Stimulated activated memory B cell treated with anti-CD40 and anti-IgM and Interleukin-4, amounts not matched to agents 10 μg/mL and 1 μg/mL and 100 μg/mL, for 72 hours (primary cell): ENCODE data around the gene APBA2.
"Not testable (repeated sequence)": the region's sequence is repeated elsewhere in the genome, so short reads cannot be mapped to it uniquely, and the experiment has no call there.

Experiments used
- ATAC-seq: fragments of 150-1000 bp; cut with Tn5 transposase; 2 replicates; pipeline ENCODE4 v1.10.0; 2021
- H3K27ac Mint-ChIP-seq: one replicate; pipeline ENCODE4 v1.8.0; 2022; ENCODE audit warnings: mild to moderate bottlenecking, mixed read lengths
- H3K27me3 Mint-ChIP-seq: one replicate; pipeline ENCODE4 v1.8.0; 2022; ENCODE audit warnings: mixed read lengths
- H3K36me3 Mint-ChIP-seq: one replicate; pipeline ENCODE4 v1.8.0; 2022; ENCODE audit warnings: mixed read lengths
- H3K4me1 Mint-ChIP-seq: one replicate; pipeline ENCODE4 v1.8.0; 2022; ENCODE audit warnings: mixed read lengths
- H3K4me3 Mint-ChIP-seq: one replicate; pipeline ENCODE4 v1.8.0; 2022; ENCODE audit warnings: mild to moderate bottlenecking, moderate library complexity, mixed read lengths
- H3K9me3 Mint-ChIP-seq: one replicate; pipeline ENCODE4 v1.8.0; 2022; ENCODE audit warnings: mixed read lengths

Gene APBA2

DNA sequence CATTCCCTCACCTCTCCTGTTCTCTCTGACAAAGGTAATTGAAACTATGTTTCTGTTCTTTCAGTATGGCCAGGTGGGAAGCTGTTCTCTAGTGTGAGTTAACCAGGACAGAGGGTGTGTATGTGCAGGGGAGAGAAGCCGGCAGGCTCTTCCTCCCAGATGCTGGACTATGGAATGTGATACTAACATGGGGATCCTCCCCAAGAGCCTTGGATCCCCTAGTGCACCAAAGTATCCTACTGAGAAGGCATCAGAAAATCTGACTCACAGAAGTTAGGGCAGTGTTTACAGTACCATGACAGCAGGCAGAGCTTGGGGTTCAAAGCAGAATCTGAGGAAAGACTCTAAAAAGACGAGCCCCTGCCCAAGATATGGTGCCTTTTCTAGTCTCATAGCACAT, 123.1 kb downstream of the APBA2 start:
- no peaks in the 10 kb centered on the region for H3K4me1 Mint-ChIP-seq
- no peak overlapping the region for H3K27ac Mint-ChIP-seq
- H3K9me3 Mint-ChIP-seq = peaks cover 8% of the 10 kb centered on the region
- H3K36me3 Mint-ChIP-seq = no peaks in the 10 kb centered on the region
- peak; percentile 31 for ATAC-seq
- no peak overlapping the region for H3K4me3 Mint-ChIP-seq
- no peaks in the 10 kb centered on the region for H3K27me3 Mint-ChIP-seq

- no peaks in the 10 kb centered on the region for H3K4me1 Mint-ChIP-seq
- H3K27ac Mint-ChIP-seq = no peak overlapping the region
- no peaks in the 10 kb centered on the region for H3K27me3 Mint-ChIP-seq
- peaks cover 3% of the 10 kb centered on the region for H3K9me3 Mint-ChIP-seq
- H3K36me3 Mint-ChIP-seq = no peaks in the 10 kb centered on the region
- no peak overlapping the region for H3K4me3 Mint-ChIP-seq
- no peak for ATAC-seq
Measured at GRCh38 chr15:29012097-29012496, 126.3 kb downstream of the APBA2 start.

DNA sequence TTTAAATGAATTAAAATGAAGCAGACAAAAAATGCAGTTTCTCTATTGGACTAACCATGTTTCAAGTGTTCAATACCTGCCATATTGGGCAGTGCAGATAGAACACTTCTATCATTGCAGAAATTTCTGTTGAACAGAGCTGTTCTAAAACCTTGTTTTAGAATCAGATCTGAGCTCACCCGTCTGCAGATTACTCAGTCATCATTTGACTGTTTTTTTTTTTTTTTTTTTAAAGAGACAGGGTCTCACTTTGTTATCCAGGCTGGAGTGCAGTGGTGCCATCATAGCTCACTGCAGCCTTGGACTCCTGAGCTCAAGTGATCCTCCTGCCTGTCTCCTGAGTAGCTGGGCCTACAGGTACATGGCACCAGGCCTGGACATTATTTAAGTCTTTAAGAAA, 128.7 kb downstream of the APBA2 start:
- Mint-ChIP-seq H3K4me1 (no peaks in the 10 kb centered on the region), H3K4me3 (no peak overlapping the region), H3K9me3 (no peaks in the 10 kb centered on the region), H3K27ac (no peak overlapping the region), H3K27me3 (no peaks in the 10 kb centered on the region), H3K36me3 (no peaks in the 10 kb centered on the region)
- ATAC-seq = no peak

GRCh38 chr15:29016518-29016917, 130.7 kb downstream of the APBA2 start:
- ATAC-seq = no peak
- H3K4me3 Mint-ChIP-seq = no peak overlapping the region
- H3K4me1 Mint-ChIP-seq = no peaks in the 10 kb centered on the region
- no peaks in the 10 kb centered on the region for H3K36me3 Mint-ChIP-seq
- no peaks in the 10 kb centered on the region for H3K27me3 Mint-ChIP-seq
- no peak overlapping the region for H3K27ac Mint-ChIP-seq
- H3K9me3 Mint-ChIP-seq = no peaks in the 10 kb centered on the region

DNA sequence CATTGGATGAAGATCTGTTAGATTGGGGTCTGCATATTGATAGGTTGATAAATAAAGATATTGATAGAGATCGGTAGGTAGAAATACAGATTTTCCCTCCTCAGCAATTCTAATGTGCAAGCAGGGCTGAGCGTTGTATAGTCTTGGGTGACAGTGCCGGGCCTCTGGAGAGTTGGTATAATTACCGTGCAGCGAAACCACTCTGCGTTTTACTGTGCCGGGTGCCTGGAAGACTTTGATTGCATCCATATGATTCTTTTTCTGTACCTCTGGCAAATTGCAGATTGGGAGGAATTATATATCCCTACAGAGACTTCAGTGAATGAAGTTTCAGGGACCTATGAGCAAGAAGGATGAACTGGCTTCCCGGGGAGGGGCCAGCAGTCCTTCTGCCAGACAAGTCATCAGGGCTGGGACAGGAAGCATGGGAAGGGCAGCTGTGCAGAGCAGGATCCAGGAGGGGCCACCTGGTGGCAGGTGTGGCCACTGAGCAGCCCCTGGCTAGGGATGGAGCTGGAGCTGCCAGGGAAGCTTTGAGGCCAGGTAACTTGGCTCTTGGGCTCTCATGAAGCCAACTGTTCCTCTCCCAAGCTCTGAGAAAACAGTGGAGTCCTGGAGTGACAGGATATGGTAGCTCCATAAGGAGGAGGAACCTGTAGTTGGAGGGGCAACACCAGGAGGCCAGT, 132.5 kb downstream of the APBA2 start:
- Mint-ChIP-seq H3K9me3 (no peaks in the 10 kb centered on the region), H3K4me3 (no peak overlapping the region), H3K27me3 (no peaks in the 10 kb centered on the region), H3K4me1 (no peaks in the 10 kb centered on the region), H3K27ac (no peak overlapping the region), H3K36me3 (no peaks in the 10 kb centered on the region)
- ATAC-seq = no peak

DNA sequence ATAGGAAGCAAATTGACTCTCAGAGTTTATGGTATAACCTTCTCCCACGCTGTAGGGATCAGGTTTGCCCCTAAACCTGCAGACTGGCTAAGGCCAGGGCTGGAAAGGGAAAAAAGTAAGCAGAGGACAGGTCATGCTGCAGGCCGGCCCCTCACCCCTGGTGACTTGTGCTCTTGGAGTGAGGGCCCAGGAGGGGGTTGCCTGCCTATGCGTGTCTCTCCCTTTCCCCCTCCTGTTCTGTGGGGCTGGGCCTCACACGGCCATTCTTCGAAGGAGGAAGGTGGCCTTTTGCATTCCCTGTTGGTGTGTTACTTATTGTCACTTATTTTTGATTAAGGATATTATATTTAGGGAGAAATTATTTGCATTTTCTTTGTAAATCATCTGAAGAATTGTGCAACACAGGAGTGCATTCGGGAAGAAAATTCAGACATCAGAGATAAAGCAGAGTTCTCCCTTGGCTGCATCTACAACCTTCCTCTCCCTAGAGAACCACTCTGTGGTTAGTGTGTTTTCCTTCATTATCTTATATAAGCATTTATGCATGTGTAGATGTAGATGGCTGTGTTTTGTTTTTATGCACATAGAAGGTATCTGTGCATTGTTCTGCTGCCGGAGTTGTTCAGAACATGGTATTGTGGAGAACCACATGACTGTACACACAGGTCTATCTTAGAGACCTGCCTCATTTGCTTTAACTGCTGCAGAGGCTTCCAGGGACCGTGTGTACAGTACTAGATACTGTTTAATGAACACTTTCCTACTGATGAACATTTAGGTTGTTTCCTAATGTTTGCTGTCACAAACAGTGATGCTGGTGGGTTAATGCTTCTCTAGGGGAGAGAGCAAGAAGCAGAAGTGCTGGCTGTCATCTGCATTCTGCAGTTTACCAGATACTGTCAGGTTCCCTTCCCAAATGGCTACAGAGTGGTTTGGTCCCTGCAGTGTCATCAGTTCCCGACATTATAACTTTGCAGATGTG, 133.5 kb downstream of the APBA2 start:
- Mint-ChIP-seq H3K4me3 (no peak overlapping the region), H3K27ac (no peak overlapping the region), H3K9me3 (no peaks in the 10 kb centered on the region), H3K36me3 (no peaks in the 10 kb centered on the region), H3K4me1 (no peaks in the 10 kb centered on the region), H3K27me3 (no peaks in the 10 kb centered on the region)
- no peak for ATAC-seq

DNA sequence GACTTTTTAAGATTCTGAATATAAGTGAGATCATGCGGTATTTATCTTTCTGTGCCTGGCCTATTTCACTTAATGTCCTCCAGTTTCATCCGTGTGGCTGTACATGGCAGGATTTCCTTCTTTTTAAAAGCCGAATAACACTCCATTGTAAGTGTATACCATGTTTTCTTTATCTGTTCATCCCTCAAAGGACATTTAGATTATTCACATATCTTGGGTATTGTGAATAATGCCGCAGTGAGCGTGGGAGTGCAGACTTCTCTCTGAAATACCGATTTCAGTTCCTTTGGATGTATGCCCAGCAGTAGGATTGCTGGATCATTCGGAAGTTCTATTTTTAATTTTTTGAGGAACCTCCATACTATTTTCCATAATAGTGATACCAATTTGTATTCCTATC, 136.1 kb downstream of the APBA2 start:
- Mint-ChIP-seq H3K9me3 (no peaks in the 10 kb centered on the region), H3K4me1 (no peaks in the 10 kb centered on the region), H3K4me3 (no peak overlapping the region), H3K27ac (no peak overlapping the region), H3K36me3 (no peaks in the 10 kb centered on the region), H3K27me3 (no peaks in the 10 kb centered on the region)
- ATAC-seq = no peak

DNA sequence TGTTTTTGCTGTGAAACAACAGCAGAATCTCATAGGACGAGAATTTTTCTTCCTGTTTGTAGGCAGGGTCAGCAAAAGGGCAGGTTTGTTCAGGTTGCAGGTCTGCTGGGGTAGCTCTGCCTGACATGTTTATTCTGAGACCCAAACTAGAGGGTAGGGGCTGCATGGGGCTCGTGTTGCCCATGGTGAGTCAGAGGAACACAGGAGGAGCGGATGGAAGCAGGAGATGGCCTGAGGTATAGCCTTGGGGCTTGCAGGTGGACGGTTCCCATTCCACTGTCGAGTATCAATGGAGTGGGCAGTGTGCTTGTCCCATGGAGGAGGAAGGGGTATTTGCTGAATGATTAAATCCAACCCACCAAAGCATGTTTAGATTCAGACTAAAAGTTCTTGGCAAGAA, 138.9 kb downstream of the APBA2 start:
- no peaks in the 10 kb centered on the region for H3K36me3 Mint-ChIP-seq
- H3K4me1 Mint-ChIP-seq = no peaks in the 10 kb centered on the region
- no peaks in the 10 kb centered on the region for H3K9me3 Mint-ChIP-seq
- no peaks in the 10 kb centered on the region for H3K27me3 Mint-ChIP-seq
- ATAC-seq = no peak
- H3K27ac Mint-ChIP-seq = no peak overlapping the region
- no peak overlapping the region for H3K4me3 Mint-ChIP-seq

GRCh38 chr15:29025411-29025810, 139.6 kb downstream of the APBA2 start:
- not testable (repeated sequence) for H3K27me3 Mint-ChIP-seq, H3K4me3 Mint-ChIP-seq, H3K4me1 Mint-ChIP-seq

GRCh38 chr15:29028158-29028557, 142.4 kb downstream of the APBA2 start:
- not testable (repeated sequence) for H3K27me3 Mint-ChIP-seq, H3K9me3 Mint-ChIP-seq, H3K4me1 Mint-ChIP-seq, H3K27ac Mint-ChIP-seq, ATAC-seq, H3K36me3 Mint-ChIP-seq, H3K4me3 Mint-ChIP-seq

More at GRCh38 chr15:29025411-29025810, 139.6 kb downstream of the APBA2 start:
- not testable (repeated sequence) for ATAC-seq, H3K27ac Mint-ChIP-seq, H3K36me3 Mint-ChIP-seq, H3K9me3 Mint-ChIP-seq

- Mint-ChIP-seq H3K4me3 (no peak overlapping the region), H3K27ac (no peak overlapping the region)
- no peak for ATAC-seq
Measured at GRCh38 chr15:29029651-29030195, 143.9 kb downstream of the APBA2 start.

DNA sequence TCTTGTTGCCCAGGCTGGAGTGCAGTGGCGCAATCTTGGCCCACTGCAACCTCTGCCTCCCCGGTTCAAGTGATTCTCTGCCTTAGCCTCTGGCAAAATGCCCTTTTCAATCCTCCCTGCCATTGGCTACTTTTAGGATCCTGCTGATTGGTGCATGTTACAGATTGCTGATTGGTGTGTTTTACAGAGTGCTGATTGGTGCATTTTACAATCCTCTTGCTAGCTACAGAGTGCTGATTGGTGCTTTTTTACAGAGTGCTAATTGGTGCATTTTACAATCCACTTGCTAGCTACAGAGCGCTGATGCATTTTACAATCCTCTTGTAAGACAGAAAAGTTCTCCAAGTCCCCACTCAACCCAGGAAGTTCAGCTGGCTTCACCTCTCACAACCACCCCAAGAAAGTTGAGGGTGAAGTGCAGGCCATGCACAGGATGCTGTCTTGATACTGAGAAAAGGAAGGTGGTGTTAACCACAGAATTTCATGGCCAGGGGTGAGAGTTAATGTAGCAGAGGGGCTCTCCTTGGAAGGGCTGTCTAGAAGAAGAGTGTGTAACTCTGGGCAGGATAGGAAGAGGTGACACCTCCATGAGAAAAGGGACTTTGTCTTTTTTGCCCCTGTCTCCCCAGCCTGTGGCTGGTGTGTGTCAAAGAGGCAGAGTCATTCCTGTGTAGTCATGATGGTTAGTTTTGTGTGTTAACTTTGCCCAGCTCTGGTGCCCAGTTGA, 145.9 kb downstream of the APBA2 start:
- no peaks in the 10 kb centered on the region for H3K36me3 Mint-ChIP-seq

More at GRCh38 chr15:29029651-29030195, 143.9 kb downstream of the APBA2 start:
- Mint-ChIP-seq H3K9me3 (no peaks in the 10 kb centered on the region), H3K27me3 (no peaks in the 10 kb centered on the region), H3K4me1 (no peaks in the 10 kb centered on the region), H3K36me3 (no peaks in the 10 kb centered on the region)

GRCh38 chr15:29032229-29032625, 146.5 kb downstream of the APBA2 start:
- Mint-ChIP-seq H3K36me3 (no peaks in the 10 kb centered on the region), H3K4me3 (no peak overlapping the region), H3K4me1 (no peaks in the 10 kb centered on the region), H3K27ac (no peak overlapping the region), H3K27me3 (no peaks in the 10 kb centered on the region), H3K9me3 (no peaks in the 10 kb centered on the region)
- no peak for ATAC-seq

More for the DNA sequence above, 145.9 kb downstream of the APBA2 start:
- no peaks in the 10 kb centered on the region for H3K4me1 Mint-ChIP-seq
- H3K27me3 Mint-ChIP-seq = no peaks in the 10 kb centered on the region
- ATAC-seq = no peak
- H3K4me3 Mint-ChIP-seq = no peak overlapping the region
- H3K9me3 Mint-ChIP-seq = no peaks in the 10 kb centered on the region
- no peak overlapping the region for H3K27ac Mint-ChIP-seq

DNA sequence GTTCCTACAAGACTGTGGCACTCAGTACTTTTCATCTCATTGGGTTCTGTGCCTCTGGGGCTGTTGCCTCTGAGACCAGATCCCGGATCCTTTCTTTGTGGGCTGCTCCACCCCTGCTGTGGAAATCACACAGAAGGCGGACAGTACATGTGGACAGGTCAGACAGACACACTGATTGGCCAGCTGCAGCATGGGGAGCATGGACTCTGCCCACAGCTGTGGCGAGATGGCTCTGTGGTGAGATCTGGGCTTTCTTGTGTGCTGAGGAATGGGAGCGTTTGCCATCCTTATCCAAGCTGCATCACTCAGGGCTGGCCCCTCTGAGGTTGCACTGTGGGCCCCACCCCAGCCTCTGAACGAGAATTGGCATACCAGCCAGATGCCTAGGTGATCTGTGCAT, 147.0 kb downstream of the APBA2 start:
- H3K4me1 Mint-ChIP-seq = no peaks in the 10 kb centered on the region

GRCh38 chr15:29034151-29034550, 148.4 kb downstream of the APBA2 start:
- Mint-ChIP-seq H3K4me1 (no peaks in the 10 kb centered on the region), H3K4me3 (no peak overlapping the region)

More for the DNA sequence above, 147.0 kb downstream of the APBA2 start:
- Mint-ChIP-seq H3K27ac (no peak overlapping the region), H3K36me3 (no peaks in the 10 kb centered on the region), H3K27me3 (no peaks in the 10 kb centered on the region), H3K9me3 (no peaks in the 10 kb centered on the region), H3K4me3 (no peak overlapping the region)
- no peak for ATAC-seq

More at GRCh38 chr15:29034151-29034550, 148.4 kb downstream of the APBA2 start:
- Mint-ChIP-seq H3K9me3 (no peaks in the 10 kb centered on the region), H3K27ac (no peak overlapping the region), H3K36me3 (no peaks in the 10 kb centered on the region), H3K27me3 (no peaks in the 10 kb centered on the region)
- ATAC-seq = no peak
